AG10803 (cell line): ENCODE data around the gene PTTG1IP.

ENCODE experiments used
- DNase-seq: peaks from one replicate; pipeline ENCODE4 v3.0.0; 2010; ENCODE audit warnings: low read depth
- H3K4me3 ChIP-seq: 2 replicates; pipeline ENCODE4 v1.5.1; 2011; ENCODE audit warnings: mild to moderate bottlenecking, low read length, control low read depth
- TF ChIP-seq, protein P1 (sequence below): conservative IDR thresholded peaks from 2 replicates; pipeline ENCODE4 v1.5.1; 2011; ENCODE audit warnings: mild to moderate bottlenecking, low read length, control low read depth, inconsistent platforms

Gene PTTG1IP

DNA sequence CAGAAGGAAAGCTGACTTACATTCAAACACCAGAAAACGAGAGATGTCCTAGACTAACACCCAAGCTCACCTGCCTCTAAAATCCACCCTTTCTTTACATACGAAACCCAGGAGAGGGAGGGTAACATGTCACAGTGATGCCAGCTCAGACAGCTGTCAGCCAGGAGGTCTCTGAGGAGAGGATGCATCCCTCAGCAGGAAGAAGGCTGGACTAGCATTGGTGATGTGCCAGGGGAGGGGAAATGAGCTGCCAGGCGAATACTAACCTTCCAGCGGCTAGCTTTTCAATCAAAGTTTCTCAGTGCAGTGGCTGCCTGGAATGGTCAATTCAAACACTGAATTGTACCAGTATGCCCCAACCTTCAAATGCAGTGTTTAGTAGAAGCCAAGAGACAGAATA is 68.3 kb downstream of the PTTG1IP start:
- no peak for DNase-seq
- no peak overlapping the region for H3K4me3 ChIP-seq

DNA sequence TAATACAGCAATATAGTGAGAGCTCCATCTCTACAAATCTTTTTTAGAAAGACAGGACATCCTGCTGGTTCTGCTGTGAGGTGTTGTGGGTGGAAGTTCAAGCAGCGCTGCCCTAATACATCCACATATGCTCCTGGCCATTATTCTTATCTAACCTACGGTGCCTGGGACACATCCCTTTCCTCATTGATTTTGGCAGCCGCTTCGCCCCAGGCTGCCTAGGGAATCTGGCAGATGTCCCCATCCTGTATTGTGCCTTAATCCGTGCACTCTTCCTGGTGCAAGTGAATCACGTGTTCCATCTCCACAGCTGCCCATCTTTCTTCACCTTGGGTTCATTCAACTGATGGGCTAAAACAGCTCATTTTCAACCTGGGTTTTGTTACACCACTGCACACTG is 68.7 kb downstream of the PTTG1IP start:
- TF ChIP-seq, protein P1, sequence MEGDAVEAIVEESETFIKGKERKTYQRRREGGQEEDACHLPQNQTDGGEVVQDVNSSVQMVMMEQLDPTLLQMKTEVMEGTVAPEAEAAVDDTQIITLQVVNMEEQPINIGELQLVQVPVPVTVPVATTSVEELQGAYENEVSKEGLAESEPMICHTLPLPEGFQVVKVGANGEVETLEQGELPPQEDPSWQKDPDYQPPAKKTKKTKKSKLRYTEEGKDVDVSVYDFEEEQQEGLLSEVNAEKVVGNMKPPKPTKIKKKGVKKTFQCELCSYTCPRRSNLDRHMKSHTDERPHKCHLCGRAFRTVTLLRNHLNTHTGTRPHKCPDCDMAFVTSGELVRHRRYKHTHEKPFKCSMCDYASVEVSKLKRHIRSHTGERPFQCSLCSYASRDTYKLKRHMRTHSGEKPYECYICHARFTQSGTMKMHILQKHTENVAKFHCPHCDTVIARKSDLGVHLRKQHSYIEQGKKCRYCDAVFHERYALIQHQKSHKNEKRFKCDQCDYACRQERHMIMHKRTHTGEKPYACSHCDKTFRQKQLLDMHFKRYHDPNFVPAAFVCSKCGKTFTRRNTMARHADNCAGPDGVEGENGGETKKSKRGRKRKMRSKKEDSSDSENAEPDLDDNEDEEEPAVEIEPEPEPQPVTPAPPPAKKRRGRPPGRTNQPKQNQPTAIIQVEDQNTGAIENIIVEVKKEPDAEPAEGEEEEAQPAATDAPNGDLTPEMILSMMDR, result no peak
- no peak for DNase-seq
- H3K4me3 ChIP-seq, result no peak overlapping the region

More for the DNA sequence above, 68.3 kb downstream of the PTTG1IP start:
- TF ChIP-seq, protein P1, result no peak

DNA sequence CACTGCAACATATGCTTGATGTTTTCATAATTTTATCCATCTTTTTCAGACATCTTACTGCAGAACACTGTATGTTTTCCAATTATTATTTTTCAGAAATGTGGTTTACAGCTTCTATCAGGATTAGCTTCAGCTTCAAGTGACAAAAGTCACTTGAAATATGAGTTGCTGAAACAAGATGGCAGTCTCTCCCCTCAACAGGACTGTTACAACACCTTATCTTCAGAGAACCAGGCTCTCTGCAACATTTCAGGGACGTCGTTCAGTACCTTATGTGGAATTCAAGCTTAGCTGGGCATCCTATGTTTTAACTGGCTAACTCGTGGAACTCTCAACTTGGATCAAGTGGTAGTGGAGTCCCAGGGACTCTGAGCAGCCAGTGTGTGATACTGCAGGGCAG is 69.8 kb downstream of the PTTG1IP start:
- DNase-seq, result no peak
- TF ChIP-seq, protein P1, result no peak
- no peak overlapping the region for H3K4me3 ChIP-seq

DNA sequence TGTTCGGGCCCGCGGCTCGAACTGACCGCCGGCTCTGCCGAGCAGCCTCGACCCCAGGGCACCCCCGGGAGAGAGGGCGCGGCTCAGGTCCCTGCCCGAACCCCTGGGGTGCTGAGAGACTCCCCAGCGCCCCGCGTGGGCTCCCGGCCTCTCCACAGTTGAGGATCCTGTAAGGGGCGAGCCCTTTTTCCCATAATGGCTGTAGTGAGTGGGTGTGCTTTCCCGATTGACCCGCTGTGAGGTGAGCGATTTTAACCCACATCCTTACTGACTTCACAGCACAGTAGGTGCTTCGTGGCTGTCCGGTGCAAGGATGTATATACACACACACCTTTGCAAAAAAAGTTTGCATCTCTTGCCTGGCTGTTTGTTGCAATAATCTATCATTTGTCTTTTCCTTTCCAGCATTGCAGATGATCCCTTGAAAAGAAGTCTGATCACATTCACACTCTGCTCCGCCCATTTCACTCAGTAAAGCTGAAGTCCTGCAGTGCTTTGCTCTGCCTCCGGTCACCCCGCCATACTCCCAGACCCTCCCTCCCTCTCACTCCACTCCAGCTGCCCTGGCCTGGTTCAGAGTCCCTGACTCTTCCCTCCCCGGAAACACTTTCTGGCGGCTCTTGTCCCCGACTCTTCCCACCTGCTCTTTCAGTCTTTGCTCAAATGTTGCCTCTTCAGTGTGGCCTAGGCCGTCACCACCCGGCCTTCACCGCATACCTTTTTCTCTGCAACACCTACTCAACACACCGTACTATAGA is 70.9 kb downstream of the PTTG1IP start:
- peak overlapping the region; percentile 90 for H3K4me3 ChIP-seq
- no peak for DNase-seq
- TF ChIP-seq, protein P1, result no peak

DNA sequence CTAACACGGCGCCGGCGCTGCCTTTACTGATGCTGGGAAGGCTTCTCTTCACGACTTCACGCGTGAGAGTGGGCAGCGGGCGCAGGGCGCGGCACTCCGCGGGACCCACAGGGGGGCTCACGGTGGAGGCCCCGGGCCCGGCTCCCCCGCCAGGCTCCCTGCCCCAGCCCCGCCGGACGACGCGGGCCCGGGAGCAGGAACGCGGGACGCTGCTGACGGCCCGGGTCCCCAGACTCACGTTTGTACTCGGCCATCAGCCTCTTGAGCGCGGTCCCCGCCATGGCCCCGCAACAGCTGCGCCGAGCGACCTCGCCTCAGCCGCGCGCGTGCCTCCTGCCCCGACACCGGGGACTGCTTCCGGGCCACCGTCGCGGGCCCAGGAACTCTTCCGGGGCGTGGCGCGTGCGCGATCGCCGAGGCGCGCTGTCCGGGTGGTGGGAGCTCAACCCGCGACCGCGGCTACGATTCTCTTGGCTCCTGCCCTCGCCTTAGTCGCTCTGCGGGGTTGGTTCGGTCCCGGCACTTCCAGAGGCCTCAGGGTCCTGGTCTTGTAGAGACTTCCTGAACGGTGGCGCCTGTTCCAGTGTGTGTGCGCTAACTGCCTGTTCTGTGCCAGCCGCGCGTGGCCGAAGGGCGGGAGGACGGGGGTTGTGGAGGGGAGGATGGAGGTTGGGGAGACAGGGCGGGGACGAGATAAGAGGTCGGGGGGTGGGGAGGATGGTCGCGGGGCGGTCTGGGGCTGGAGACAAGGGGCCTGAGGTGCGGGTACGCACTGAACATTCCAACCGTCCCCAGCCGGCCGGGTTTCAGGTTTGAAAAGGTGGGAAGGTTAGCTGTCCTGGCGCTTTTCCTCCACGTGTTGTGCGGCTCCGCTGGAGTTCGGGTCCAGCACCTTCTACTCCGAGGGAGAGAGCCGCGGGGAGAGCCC is 71.8 kb downstream of the PTTG1IP start, which contains the start of gene UBE2G2:
TSS of gene UBE2G2 (minus strand) at position 353 of the 928 bp plus-strand sequence. CDS start at position 281, 72 bp downstream.
- TF ChIP-seq, protein P1, result no peak
- peak; percentile 66 for DNase-seq
- peak within 1 kb of the TSS; percentile 90 for H3K4me3 ChIP-seq

DNA sequence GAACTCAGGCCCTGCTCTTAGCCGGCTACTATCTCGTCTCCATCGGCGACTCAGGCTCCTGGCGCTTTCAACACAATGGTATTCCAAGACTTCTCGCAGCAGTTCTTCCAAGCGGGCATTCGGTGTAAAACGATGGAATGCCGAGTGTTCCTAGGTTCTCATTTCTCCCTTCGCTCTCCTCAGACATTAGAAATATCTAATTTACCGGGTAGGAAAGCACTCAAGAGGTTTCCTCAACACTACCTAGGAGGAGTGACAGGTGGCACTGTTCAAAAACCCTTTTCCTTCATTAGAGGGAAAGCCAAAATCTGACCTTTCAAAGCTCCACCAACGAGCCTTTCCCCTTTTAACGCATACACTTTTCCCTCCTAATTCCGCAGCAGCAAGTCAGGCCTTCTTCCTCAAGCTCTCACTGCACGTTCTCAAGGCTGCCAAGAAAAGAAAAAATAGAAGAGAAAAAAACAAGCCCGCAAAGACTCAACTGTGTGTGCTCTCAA is 72.5 kb downstream of the PTTG1IP start:
- peak; percentile 32 for DNase-seq
- TF ChIP-seq, protein P1, result peak; percentile 43
- peak overlapping the region; percentile 90 for H3K4me3 ChIP-seq
